Stimulated activated CD8-positive, alpha-beta memory T cell treated with anti-CD3 and anti-CD28 coated beads, Interleukin-4, amount 100 ng/mL, for 1 hour (primary cell): Measurements from ENCODE around the gene QPRT.
"Not testable (repeated sequence)": the region's sequence is repeated elsewhere in the genome, so short reads cannot be mapped to it uniquely, and the experiment has no call there.

Experiments used
- DNase-seq, 2 donors: peaks; one replicate each; pipeline ENCODE4 v3.0.0-alpha.2; 2020; ENCODE audit warnings: low read depth in 2 of 2, low spot score in 1 of 2

Gene QPRT

GRCh38 chr16:29717113-29717512, 38.1 kb downstream of the QPRT start:
- DNase-seq, result no peak

DNA sequence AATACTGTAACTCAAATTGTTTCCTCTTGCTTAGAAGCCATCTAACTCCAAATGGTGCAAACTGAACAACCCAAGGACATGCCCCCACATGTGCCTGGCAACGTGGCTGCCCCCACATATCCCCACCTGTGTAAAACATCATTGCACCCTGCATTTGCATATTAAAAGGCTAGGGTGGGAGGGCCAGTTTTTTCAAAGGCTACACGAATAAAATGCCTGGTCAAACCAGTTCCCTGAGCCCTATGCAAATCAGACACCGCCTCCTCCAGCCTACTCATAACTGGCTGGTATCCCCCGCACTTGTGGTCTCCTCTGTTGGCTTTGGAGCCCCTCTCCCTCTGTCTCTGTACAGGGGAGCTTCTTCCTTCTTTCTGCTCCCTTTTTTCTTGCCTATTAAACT, 40.1 kb downstream of the QPRT start:
- no peak for DNase-seq

DNA sequence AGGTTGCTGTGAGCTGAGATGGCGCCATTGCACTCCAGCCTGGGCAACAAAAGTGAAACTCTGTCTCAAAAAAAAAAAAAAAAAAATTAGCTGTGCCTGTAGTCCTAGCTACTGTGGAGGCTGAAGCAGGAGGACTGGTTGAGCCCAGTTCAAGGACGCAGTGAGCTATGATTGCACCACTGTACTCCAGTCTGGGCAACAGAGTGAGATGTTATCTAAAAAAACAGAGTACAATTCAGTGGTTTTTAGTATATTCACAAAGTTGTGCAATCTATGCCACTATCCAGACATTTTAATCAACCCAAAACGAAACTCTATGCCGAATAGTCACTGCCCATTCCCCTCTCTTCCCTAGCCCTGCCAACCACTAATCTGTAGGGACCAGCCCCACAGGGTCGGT, 41.7 kb downstream of the QPRT start:
- DNase-seq, result no peak

- not testable (repeated sequence) for DNase-seq
Observed at GRCh38 chr16:29721167-29721879, 42.3 kb downstream of the QPRT start.

DNA sequence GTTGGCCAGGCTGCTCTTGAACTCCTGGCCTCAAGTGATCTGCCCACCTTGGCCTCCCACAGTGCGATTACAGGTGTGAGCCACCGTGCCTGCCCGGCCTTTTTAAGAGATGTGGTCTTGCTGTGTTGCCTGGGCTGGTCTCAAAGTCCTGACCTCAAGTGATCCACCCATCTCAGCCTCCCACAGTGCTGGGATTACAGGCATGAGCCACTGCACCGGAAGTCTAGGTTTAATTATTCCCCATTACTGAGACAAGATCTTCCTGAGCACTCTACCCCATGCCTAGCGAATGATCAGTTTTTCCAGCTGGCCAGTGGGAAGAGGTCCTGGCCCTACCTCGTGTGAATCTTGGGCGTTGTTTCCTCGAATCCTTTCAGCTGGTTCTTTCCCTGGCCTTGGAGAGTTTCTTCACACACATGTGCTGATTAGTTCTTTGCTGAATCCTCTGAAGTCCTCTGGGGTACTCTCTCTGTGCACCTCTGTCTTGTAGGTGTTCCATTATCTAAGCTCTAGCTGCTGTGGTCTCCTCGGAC, 47.9 kb downstream of the QPRT start:
- no peak for DNase-seq

DNA sequence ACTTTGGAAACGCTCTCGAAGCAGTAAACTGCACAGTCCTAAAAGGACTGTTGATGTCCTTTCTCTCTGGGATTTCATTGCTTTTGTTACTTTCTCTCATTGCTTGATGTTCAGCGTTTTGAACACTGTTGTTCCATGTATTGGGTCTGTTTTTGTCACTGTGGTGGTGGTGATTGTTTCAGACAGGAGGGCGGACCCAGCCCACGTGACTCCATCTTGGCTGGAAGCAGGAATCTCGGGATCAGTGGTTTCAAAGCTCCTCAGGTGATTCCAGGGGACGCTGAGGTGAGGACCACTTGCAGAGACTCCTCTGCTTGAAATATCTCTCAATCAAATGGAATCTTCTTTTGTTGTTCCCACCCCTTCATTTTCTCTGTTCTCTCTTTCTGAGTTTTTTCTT, 48.5 kb downstream of the QPRT start:
- no peak for DNase-seq

GRCh38 chr16:29729116-29729521, 50.1 kb downstream of the QPRT start:
- no peak for DNase-seq

DNA sequence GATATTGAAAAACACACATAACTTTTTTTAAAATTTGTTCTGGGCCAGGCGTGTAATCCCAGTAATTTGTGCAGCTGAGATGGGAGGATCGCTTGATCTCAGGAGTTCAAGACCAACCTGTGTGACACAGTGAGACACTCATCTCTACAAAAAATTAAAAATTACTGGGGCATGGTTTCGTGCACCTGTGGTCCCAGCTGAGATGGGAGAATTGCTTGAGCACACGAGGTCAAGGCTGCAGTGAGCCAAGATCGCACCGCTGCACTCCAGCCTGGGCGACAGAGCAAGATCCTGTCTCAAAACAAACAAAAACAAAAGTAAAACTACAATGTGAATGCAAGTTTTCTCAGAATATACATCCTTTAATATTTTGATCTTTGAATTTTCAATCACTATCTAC, 51.7 kb downstream of the QPRT start:
- DNase-seq, result no peak

- DNase-seq, result not testable (repeated sequence)
Observed at GRCh38 chr16:29731768-29732601, 53.0 kb downstream of the QPRT start.

DNA sequence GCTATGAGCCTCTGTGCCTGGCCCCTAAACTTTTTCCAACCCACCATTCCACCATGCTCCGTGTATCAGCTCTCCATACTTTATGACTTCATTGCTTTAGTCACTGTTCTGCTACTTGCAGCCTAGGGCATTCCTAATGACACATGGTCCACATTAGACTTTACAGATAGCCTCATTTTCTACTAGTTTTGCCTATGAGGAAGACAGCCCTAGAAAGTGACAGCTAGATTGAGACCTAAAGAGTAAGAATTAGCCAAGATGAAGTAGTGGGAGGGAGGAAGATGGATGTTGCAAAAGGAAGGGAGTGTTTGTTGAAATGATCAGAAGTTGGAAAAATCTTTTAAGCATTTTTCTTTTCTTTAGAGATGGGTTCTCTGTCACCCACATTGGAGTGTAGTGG, 55.8 kb downstream of the QPRT start:
- DNase-seq, result no peak

DNA sequence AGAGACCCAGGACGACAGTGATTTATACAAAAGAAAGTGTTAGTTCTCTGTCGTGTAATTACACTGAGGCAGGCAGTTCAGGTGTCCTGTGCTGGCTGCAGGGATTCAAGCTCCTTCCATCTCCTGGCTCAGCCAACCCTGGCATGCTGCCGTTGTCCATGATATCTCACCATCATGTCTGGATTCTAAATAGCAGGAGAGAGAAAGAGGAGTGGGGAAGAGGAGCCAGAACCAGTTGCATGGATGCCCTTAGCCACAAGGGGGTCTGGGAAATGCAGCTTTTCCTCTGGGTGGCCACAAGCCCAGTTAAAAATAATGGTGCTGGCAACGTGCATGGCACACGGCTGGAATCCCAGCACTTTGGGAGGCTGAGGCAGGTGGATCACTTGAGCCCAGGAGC, 57.1 kb downstream of the QPRT start:
- DNase-seq, result no peak

DNA sequence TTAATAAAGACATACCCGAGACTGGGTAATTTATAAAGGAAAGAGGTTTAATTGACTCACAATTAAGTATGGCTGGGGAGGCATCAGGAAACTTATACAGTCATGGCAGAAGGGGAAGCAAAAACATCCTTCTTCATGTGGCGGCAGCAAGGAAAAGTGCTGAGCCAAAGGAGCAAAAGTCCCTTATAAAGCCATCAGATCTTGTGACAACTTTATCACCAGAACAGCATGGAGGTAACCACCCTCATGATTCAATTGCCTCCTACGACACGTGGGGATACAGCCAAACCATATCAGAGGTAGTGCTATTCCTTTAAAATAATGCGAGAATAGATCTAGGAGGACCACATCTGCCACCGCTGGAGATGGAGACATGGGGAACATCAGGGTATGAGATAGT, 57.8 kb downstream of the QPRT start:
- no peak for DNase-seq

GRCh38 chr16:29737713-29738112, 58.7 kb downstream of the QPRT start:
- DNase-seq, result no peak

GRCh38 chr16:29738514-29738913, 59.5 kb downstream of the QPRT start:
- DNase-seq, result no peak

- not testable (repeated sequence) for DNase-seq
Observed at GRCh38 chr16:29739927-29740629, 61.1 kb downstream of the QPRT start.

- DNase-seq, result not testable (repeated sequence)
Observed at GRCh38 chr16:29740630-29741015, 61.6 kb downstream of the QPRT start.

GRCh38 chr16:29742683-29743275, 63.8 kb downstream of the QPRT start:
- DNase-seq, result no peak

GRCh38 chr16:29743475-29743826, 64.5 kb downstream of the QPRT start:
- no peak for DNase-seq

GRCh38 chr16:29743827-29744531, 65.0 kb downstream of the QPRT start:
- DNase-seq, result no peak

DNA sequence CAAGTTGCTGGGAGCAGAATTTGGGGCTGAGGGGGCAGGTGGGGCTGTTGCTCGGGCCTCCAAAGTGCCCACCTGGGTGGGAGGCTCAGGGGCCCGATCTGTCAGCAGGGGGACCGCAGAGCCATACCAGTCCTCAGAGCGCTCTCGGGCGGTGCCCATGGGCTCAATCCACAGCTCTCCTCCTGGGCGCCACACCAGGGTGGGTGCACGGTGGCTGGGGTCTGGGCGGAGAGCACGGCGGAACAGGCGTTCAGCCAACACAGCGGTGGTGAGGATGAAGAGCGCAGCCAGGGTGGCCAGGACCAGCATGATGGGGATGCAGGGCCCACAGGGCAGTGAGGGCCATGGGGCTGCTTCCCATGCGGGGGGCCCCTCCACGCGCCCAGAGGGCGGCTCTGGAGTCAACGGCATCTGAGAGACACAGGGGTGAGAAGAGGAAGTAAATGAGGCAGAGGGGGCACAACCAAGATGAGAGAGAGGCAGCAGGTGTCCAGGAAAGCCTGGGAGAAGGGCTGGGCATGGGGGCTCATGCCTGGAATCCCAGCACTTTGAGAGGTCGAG, 65.6 kb downstream of the QPRT start:
- DNase-seq, result no peak
